Activated CD4-positive, alpha-beta T cell treated with anti-CD3 and anti-CD28 coated beads for 4 hours (primary cell): ENCODE data around the gene SERTAD2.
A peak's percentile ranks its signal among the peaks of the same experiment; 100 is the strongest.

ENCODE experiments used
- DNase-seq, 2 donors: peaks; one replicate each; pipeline ENCODE4 v3.0.0-alpha.2; 2020

The SERTAD2 gene

DNA sequence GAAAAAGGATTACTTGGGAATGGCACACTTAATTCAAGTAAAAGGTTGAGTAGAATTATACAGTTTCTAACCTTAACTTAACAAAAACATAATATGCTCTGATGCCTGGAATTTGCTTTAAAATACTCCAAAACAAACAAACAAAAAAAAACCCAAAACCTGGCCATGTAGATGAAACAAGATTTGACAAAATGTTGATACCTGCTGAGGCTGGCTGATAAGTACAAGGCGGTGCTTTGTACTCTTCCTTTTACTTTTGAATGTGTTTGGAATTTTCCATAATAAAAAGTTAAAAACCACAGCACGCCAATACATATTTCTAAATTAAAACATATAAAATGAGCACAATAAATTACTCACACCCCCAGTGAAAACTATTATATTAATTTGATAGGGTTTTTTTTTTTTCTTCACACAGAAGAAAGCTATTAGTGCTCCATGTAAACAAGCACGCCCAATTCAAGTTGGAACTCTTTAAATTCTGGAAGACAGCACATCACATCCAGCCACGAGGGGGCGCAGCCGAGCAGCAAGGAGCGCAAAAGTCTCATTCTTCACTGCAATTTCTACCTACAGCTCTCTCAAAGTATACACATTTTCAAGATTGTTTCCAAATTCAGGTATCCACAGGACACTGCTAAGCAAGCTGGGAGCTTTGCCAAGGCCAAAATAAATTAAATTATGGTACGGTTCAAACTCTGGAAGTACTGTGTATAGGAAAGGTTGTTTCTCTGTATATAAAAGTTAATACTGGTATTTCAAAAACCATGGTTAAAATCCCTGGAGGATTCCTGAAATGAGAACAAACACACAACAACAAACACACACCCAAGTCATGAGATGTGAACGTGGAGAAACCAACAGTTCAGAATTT lies 7.5 kb downstream of the SERTAD2 start:
- DNase-seq, result peak; percentile 82 to 92

DNA sequence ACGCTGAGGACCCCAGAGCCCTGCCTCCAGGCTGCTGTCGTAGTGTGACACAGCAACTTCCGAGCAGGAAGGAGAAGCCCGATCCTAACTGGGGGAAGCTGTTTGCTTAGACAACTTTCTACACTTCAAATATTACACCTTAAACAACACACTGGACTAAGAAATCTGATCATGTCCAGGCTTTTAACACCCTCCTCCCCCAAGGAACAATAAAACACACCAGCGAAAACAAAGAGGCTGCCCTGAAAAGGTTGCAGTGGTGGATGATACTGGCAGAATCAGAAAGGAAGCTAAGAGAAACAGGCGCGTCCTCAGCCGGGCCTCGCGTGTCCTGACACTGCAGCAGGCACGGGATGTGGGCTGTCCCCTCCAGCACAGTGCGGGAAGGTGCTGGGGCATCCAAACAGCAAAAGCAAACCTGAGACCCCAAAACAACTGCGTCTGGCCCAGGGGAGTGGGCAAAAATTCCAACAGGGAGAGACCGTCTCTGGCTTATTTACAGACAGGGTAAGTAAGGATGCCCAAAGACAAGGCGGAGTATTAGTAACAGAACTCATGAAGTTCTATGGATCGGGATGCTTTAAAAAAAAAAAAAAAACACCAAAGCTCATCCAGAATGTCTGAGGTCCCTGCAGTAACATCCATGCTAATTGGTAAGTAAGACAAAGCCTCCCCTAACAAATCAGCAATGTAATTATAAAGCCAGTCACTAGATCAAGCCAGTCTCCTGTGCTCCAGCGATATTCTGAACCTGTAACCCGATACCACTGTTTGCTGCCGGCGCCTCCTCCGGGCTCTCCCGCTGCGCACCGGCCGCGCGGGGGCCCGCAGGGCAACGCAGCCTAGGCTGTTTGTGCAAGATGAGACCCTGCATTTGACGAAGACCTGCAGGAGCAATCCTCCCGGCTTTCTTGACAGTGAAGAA lies 9.0 kb downstream of the SERTAD2 start:
- DNase-seq, result peak in 1 of 2 donors; percentile 25

DNA sequence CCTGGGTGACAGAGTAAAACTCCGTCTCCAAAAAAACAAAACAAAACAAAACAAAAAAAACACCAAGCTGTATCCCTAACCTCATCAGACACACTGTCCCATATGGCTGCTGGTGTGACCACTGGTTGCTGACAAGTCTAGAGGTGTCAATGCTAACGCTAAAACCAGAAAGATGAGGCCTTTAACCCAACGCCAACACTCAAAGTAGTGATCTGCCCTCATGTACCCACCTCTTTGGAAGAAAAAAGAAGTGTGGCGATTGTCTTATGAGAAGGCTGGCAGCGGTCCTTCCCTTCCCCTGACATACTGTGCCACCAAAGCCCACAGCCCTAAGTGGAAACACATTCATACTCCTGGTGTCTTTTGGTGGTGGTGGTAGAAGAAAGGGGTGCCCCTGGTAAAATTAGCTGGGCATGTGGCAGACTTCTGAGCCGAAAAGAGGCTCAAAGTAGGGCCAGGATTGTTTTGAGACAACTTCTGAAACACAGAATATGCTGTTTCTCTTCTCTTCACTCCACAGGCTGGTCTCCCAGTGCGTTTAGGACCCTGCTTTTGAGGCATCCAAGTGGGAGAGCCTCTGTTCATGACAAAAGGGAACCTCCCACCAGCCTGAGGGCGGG lies 9.8 kb downstream of the SERTAD2 start:
- DNase-seq, result no peak

DNA sequence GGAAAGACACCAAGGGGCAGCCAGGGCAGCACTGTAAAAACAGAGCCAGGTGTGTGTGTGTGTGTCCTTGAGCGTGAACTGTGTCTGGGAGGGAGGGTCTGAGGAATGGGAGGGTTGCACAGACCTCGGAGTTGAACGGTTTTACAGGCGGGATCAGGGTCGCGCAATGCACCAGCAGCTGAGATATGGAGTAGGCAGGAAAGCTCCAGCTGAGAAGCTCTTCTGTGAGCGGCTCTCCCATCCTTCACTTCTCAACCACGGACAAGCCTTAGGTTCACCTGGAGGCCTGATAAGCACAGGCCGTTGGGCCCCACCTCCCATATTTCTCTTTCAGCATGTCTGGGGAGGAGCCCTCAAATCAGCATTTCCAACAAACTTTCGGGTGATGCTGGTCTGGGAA lies 12.1 kb downstream of the SERTAD2 start:
- no peak for DNase-seq

DNA sequence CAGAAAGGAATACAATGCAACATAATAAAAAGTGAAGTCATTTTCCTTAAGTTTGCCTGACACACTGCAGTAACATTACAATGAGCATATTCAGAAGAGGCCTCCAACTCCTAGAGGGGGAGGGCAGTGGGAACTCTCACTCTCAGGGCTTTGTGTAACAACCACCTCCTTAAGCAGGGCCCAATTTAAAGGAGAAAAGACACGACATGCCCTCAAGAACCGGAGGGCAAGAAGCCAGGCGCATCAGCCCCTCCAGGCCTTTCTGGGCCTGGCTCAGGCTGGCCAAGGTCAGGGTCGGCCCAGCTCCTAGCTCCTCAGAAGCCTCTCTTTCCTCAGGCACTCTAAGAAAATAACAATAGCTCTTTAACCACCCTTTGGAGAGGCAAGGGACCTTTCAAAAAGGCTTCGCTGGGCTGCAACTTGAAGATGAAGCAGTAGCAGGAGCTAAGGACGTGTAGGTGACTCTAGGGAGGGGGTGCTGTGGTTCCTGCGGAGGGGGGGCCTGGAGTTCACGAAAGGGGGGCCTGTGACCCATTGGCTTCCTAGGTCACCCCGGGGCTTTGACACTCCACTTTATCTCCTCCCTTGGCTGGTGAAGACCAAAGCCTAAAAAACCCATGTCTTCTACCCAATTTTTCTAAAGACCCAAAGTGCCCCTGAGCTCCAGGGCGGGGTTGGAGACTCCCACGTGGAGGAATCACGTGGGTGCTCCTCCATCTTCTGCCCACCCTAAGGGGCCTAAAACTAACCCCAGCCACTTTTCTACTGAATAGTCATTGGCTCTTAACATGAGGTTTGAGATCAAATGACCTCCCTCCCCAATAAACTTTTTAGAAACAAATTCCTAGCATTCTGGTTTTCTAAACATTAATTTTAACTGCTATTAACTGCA lies 13.3 kb downstream of the SERTAD2 start:
- DNase-seq, result no peak

DNA sequence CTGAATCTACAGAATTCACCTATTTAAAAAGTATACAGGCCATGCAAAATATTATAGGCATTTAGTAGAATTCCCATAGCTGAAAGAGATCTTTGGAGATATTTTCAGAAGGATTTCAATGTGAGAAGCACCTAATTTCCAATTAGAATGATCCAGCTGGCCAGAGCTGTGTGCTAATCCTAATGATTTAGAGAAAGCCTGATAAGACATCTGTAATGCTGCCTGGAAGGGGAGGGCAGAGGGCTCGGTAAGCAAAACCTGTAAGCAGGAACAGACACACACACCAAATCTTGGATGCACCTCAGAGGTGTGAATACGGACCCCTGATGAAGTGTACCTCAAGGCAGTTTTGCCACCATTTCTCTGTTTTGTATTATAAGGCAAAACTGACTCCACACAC lies 14.0 kb downstream of the SERTAD2 start:
- no peak for DNase-seq

DNA sequence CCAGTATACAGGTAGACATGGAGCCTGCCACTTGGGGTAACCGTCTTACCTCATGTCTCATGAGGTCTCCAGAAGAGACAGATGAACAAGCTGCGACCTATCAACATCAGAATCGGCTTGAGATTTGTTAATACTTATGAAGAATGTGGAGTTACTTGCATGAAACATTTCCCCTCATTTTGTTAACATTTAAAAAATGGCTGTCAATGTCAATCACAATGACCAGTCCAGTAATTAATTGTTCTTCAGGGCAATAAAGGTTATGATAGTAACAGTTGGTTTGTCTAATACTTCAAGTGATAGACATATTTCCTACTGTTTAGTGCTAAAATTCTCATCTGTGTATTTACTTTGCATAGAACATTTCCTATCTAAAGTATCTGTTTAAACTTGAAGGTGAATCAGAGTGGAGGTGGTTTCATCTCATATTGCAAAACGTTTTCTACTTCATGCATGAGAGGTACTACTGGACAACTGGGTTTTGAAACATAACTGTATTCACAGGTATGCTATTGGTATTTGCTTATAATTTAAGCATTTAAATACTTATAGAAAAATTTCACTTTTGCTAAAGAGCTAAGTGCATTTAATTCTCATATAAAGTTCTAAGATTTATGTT lies 15.1 kb downstream of the SERTAD2 start:
- no peak for DNase-seq

DNA sequence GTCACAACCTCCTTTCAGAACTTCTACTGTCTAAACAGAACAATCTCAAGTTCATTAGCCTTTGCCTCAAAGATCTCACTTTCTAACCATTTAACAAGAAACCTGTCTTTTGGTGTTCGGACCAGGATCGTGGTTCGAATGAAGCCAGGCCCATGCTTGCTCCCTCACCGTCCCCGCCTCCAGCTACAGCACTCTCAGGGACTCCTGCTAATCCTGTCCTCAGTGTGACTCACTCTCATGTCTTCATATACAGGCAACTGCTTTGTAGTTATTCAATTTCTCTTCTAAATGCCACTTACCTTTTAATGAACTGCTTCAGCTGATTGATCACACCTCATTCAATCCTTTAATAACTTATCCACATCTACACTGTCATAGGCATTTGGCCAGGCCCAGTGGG lies 15.8 kb downstream of the SERTAD2 start:
- DNase-seq, result no peak

DNA sequence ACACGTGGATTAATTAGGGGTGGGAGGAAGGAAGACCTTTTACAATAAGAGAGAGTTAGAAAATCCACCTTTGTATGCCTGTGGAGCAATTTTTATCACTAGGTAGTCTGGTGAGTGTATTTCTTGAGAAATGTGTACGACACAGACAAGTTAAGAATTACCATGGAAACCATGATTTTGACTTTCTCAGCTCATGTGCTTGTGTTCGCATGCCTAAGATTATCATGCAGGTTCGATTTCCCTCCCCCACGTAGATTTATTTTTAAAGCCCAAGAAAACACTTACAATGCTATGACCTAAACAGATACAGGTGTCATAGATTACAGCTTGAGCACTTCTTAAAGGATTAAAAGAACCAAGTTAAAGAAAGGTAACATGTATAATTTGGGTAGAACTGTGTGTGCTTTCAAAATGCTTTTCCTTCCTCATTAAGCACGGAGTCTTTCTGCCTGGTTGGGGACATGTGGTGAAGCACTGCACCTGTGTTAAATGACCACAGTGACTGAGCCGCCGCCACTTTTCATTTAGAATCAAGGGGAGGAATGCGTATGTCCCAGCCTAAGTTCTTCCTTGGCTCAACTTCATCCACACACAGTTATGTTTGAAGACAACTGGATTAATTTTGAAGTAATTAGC lies 16.6 kb downstream of the SERTAD2 start:
- no peak for DNase-seq

DNA sequence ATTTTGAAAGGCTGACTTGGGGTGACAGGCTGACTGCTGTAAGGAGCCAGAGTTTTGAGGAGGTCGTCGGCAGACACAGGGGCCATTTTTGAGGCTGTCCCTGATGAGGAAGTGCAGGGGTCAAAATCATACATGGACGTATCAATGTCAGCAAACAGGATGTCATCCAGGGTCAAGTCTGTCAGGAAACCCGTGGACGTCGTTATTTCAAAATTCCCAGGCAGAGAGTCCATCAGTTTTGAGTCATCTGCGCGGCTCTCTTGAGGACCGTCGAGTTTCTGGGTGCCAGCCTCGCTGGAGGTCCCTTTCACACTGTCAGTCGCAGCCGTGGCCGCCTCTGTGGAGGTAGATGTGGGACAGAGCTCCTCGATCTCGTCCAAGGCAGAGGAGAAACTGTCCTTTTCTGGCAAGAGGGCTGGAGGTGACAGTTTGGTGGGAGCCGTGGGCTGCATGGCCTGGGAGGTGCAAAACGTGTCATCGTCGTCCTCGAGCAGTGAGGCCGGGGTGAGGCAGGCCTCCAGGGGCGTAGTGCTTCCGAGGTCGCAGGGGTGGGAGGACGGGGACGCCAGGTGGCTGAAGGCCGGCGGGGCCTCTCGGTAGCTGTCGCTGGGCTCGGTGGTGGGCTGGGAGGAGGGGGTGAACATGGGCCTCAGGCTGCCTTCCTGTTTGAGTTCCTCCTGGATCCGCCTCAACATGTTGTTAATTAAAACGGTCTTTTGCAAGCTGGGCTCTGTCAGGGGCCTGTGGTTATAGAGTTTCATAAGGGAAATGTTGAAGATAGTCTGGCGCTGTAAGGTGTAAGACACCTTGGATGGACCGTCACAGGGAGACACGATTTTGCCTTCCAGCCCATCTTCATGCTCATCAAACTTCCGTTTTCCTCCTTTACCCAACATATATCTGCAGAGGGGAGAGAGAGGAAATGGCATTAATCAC lies 17.5 kb downstream of the SERTAD2 start:
- DNase-seq, result no peak

DNA sequence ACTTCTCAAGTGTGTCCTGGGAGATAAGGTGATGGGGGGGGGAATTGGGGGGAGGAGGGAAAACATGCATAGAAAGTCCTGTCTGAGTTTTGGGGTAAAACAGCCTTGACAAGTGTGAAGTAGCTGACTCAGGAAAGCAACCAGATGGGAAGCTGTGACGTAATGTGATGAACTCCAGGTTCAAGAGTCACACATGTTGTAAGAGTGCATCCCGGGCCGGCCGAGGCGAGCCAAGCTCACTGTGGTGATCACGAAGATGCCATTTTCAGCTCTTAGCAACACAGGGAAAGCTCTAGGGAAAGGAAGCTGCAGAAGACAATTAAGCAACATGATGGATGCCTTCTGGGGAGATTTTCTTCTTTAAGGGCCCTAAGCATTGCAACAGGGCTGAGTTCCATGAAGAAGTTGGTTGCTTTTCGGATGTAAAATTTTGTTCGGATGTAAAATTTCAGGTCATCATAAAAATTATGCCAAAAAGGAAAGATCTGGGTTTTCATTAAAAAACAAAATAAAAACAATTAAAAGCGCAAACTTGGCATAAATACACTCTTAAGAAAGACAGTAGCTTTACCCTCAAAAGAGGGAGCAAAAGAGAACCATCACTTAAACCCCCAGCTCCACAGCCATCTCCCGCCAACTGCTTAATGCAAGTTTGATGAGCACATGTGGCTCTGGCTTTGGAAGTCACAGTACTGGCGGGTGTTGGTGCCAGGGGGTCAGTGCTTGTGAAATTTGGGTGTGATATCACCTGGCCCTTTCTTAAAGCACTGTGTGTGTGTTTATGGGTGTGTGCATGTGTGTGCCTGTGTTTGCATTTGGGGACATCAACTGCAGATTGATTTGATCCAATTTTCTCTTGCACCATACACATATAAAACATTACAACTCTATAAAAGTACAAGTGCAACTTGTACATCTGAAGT lies 19.1 kb downstream of the SERTAD2 start:
- no peak for DNase-seq

DNA sequence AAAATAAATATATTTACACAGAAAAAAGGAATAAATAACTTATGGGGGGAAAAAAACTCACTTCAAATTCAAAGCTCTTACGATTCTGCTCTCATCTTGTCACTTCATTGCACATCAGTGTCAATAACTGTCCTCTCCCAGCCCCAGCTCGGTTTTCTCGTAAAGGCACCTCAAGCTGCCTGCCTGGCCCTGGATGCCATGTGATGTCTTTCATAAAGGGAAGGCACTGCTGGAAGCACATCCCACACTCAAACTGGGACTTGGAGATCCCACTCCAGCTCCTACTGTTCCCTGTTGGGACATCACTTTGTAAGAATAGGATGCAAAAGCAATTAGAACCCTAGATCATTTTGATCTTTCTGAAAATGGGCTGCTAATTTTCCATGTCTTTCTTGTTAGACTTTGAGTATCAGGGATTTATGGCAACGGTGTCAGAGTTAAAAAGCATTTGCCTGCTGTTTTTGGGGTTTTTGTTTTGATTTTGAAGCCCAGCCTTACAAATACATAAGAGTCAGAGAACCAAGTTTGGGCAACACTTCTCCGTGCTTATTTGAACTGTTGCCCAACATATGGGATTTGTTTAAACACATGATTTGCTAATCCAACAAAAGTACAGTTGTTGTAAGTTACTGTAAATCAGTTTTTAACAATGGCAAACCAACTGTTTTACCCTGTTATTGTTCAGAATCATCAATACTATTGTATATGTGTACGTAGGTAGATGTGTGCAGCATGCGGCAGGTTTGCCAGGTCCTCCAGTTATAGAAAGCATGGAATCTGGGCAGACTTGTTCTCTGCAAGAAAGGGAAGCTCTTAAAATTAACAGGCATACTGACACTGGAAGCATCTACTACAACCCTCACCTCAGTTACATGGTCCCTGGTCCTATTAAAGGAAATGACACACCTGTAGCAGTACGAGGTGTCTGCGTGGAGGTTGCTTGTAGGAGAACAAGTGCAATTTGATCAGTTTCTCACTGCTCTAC lies 20.6 kb downstream of the SERTAD2 start:
- DNase-seq, result no peak

DNA sequence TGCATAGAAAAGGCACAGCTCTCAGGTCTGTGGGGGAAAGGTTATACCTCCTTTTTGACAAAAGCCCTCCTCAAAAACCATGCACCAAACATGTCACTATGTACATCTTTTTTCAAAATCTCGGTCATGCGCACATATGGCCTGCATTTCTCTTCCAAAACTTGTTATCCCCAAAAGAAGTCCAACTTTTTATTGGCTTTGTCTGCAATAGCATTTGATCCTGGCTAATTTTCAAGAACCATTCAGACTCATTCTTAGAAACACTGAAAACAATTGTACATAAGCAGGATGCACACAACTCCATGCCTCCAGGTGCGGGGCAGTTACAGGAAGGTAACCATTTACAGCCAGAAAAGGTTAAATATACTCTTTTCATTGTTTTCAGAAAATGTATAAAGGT lies 21.9 kb downstream of the SERTAD2 start:
- no peak for DNase-seq

DNA sequence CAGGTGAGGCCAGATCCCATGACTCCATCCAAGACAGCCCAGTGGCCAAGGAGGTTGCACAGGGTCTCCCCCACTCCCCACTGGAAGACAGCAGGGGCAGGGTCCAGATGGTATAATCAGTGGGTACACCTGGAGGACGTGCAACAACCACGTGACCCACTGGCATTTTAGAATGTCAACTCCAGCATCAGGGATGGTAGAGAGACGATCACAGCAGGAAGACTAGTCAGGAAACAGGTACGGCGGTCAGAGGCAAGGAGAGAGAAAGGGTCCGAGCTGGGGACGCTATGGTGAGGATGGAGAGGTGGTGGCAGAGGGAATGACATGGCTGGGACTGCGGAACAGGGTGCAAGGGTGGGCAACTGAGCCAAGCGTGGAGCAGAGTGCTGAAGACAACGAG lies 23.0 kb downstream of the SERTAD2 start:
- DNase-seq, result no peak

DNA sequence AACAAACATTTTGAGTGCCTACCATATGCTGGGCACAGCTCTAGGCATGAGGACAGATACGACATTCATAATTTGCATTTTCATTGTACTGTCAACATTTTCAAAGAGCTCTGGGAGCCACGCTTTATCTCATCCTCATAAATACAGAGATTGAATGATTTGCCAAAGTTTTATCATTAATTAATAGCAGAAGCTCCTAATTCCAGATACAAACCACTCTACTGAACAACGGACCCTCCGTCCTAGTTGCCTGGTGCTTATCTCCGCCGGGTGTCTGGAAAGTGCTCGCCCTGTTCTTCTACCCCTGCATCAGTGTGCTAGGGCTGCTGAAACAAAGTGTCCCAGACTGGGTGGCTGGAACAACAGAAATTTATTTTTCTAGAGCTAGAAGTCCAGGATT lies 23.8 kb downstream of the SERTAD2 start:
- no peak for DNase-seq

DNA sequence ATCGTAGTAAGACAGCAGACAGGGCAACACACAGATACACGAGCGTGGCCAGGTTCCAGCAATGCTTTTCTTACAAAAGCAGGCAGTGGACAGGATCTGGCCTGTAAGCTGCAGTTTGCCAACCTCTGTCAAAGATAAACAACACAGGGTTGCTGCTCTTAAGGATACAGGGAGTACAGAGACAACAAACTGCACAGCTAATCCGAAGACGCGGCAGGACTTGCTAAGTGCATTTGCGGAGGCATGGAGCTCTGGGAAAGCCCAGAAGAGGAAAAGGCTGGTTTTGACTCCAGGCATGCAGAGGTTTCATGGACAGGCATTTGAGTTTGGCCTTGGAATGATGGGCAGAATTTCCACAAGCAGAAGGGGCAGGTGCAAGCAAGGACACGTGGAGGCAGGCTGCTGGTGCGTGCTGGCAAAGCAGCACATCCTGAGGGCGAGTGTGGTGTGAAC lies 24.4 kb downstream of the SERTAD2 start:
- DNase-seq, result no peak
